Activated CD8-positive, alpha-beta T cell treated with anti-CD3 and anti-CD28 coated beads for 36 hours (primary cell): Measurements from ENCODE around the gene CFAP299. TPM values are rescaled to one million over a fixed set of nuclear protein-coding genes. Genes with fewer than 3 reads are reported as not detected.

Experiments used
- ATAC-seq: fragments of 200-7000 bp; cut with Tn5 transposase; one replicate; pipeline ENCODE4 v1.10.0; 2021; ENCODE audit warnings: mild to moderate bottlenecking, moderate library complexity
- CTCF ChIA-PET: fragments of 350-600 bp; sonication (Branson Sonifier 250); formaldehyde crosslinking; loops from one replicate; lab custom pipeline; 2021; ENCODE audit warnings: antibody characterized with exemption; lab: Charles Lee
- POLR2A ChIA-PET: fragments of 350-600 bp; sonication (Branson Sonifier 250); formaldehyde crosslinking; loops from one replicate; lab custom pipeline; 2021; ENCODE audit warnings: antibody characterized with exemption; lab: Charles Lee
- DNase-seq: peaks from one replicate; pipeline ENCODE4 v3.0.0-alpha.2; 2020
- H3K27ac Mint-ChIP-seq: one replicate; pipeline ENCODE4 v1.8.0; 2021; ENCODE audit warnings: mild to moderate bottlenecking, mixed read lengths
- H3K27me3 Mint-ChIP-seq: one replicate; pipeline ENCODE4 v1.8.0; 2021; ENCODE audit warnings: mixed read lengths
- H3K36me3 Mint-ChIP-seq: one replicate; pipeline ENCODE4 v1.8.0; 2021; ENCODE audit warnings: low read depth, mixed read lengths
- H3K4me1 Mint-ChIP-seq: one replicate; pipeline ENCODE4 v1.8.0; 2021; ENCODE audit warnings: low read depth, mixed read lengths
- H3K4me3 Mint-ChIP-seq: one replicate; pipeline ENCODE4 v1.8.0; 2021; ENCODE audit warnings: mild to moderate bottlenecking, moderate library complexity, mixed read lengths
- H3K9me3 Mint-ChIP-seq: one replicate; pipeline ENCODE4 v1.8.0; 2021; ENCODE audit warnings: mixed read lengths
- CTCF ChIP-seq: fragments of 200-600 bp; IDR thresholded peaks from one replicate; pipeline ENCODE4 v1.8.0; 2022; ENCODE audit warnings: antibody characterized with exemption, mild to moderate bottlenecking
- intact Hi-C: fragments of 100-400 bp; cut with micrococcal nuclease; formaldehyde crosslinking; loops from one replicate; pipeline ENCODE4 v1.10.0; 2022
- total RNA-seq, 2 experiments: library from RNA; stranded (reverse); gene quantifications; one replicate each; pipeline ENCODE4 v1.2.3, GENCODE V29; 2021

CFAP299 gene
- total RNA-seq, 2 experiments from 2014 or later, result not detected

- H3K36me3 Mint-ChIP-seq, result no peaks in the 10 kb centered on the region
- ChIA-PET CTCF (no interaction called here), POLR2A (no interaction called here)
- ATAC-seq (no peak), DNase-seq (no peak)
- peaks cover 3% of the 10 kb centered on the region for H3K9me3 Mint-ChIP-seq
- no peak for TF ChIP-seq CTCF
- H3K4me1 Mint-ChIP-seq, result no peaks in the 10 kb centered on the region
- H3K4me3 Mint-ChIP-seq, result no peak overlapping the region
- intact Hi-C loops, result no loop called here
- no peak overlapping the region for H3K27ac Mint-ChIP-seq
- no peaks in the 10 kb centered on the region for H3K27me3 Mint-ChIP-seq
These were observed 496.1 kb downstream of the CFAP299 start for GRCh38 chr4:80831383-80832361.

- Mint-ChIP-seq H3K4me3 (no peak overlapping the region), H3K36me3 (no peaks in the 10 kb centered on the region), H3K4me1 (peaks cover 17% of the 10 kb centered on the region), H3K27me3 (no peaks in the 10 kb centered on the region), H3K27ac (no peak overlapping the region), H3K9me3 (peaks cover 9% of the 10 kb centered on the region)
- ChIA-PET POLR2A (no interaction called here), CTCF (no interaction called here)
- no peak for TF ChIP-seq CTCF
- DNase-seq, result no peak
- intact Hi-C loops, result no loop called here
- ATAC-seq, result no peak
These were observed 503.8 kb downstream of the CFAP299 start for GRCh38 chr4:80839281-80839680.

GRCh38 chr4:80839792-80840191, 504.3 kb downstream of the CFAP299 start:
- DNase-seq, result no peak
- Mint-ChIP-seq H3K4me1 (peaks cover 17% of the 10 kb centered on the region), H3K4me3 (no peak overlapping the region), H3K9me3 (peaks cover 9% of the 10 kb centered on the region), H3K27ac (no peak overlapping the region), H3K27me3 (no peaks in the 10 kb centered on the region), H3K36me3 (no peaks in the 10 kb centered on the region)
- intact Hi-C loops, result no loop called here
- ChIA-PET POLR2A (no interaction called here), CTCF (no interaction called here)
- no peak for ATAC-seq
- TF ChIP-seq CTCF, result no peak

GRCh38 chr4:80840396-80840795, 504.9 kb downstream of the CFAP299 start:
- TF ChIP-seq CTCF, result no peak
- DNase-seq, result no peak
- intact Hi-C loops, result no loop called here
- no peak for ATAC-seq
- Mint-ChIP-seq H3K4me1 (peaks cover 17% of the 10 kb centered on the region), H3K27me3 (no peaks in the 10 kb centered on the region), H3K27ac (no peak overlapping the region), H3K36me3 (no peaks in the 10 kb centered on the region), H3K9me3 (peaks cover 9% of the 10 kb centered on the region), H3K4me3 (no peak overlapping the region)
- POLR2A ChIA-PET, result no interaction called here
- CTCF ChIA-PET, result no interaction called here

GRCh38 chr4:80841587-80842281, 506.2 kb downstream of the CFAP299 start:
- H3K4me1 Mint-ChIP-seq, result peaks cover 17% of the 10 kb centered on the region
- no peaks in the 10 kb centered on the region for H3K36me3 Mint-ChIP-seq

More at GRCh38 chr4:80841587-80842281, 506.2 kb downstream of the CFAP299 start:
- DNase-seq (no peak), ATAC-seq (no peak)
- ChIA-PET CTCF (no interaction called here), POLR2A (no interaction called here)
- intact Hi-C loops, result no loop called here
- H3K27ac Mint-ChIP-seq, result no peak overlapping the region
- peaks cover 9% of the 10 kb centered on the region for H3K9me3 Mint-ChIP-seq
- no peaks in the 10 kb centered on the region for H3K27me3 Mint-ChIP-seq
- no peak for TF ChIP-seq CTCF
- no peak overlapping the region for H3K4me3 Mint-ChIP-seq
